ENCODE results near the gene TMEM161B.

GRCh38 chr5:88183255-88183654, 85.4 kb downstream of the TMEM161B start:
- TF ChIP-seq POLR2AphosphoS5 (IDR thresholded peaks at IDR 0.05; ENCODE audit: low read depth, low read length) (no peak), POLR2A (IDR thresholded peaks at IDR 0.05; ENCODE audit: low read depth, low read length) (no peak)
